B cell (primary cell): ENCODE results near the gene PRCC.

Experiments used
- EZH2 ChIP-seq: IDR thresholded peaks from 2 replicates; pipeline ENCODE4 v1.6.1; 2012; ENCODE audit warnings: borderline replicate concordance, low read depth, mild to moderate bottlenecking, moderate library complexity, low read length; ENCODE audit not compliant: insufficient read depth, poor library complexity, severe bottlenecking
- TF ChIP-seq, protein P1 (sequence below): fragments of 200-600 bp; IDR thresholded peaks from one replicate; pipeline ENCODE4 v1.8.0; 2022; ENCODE audit warnings: antibody characterized with exemption, mild to moderate bottlenecking

DNA sequence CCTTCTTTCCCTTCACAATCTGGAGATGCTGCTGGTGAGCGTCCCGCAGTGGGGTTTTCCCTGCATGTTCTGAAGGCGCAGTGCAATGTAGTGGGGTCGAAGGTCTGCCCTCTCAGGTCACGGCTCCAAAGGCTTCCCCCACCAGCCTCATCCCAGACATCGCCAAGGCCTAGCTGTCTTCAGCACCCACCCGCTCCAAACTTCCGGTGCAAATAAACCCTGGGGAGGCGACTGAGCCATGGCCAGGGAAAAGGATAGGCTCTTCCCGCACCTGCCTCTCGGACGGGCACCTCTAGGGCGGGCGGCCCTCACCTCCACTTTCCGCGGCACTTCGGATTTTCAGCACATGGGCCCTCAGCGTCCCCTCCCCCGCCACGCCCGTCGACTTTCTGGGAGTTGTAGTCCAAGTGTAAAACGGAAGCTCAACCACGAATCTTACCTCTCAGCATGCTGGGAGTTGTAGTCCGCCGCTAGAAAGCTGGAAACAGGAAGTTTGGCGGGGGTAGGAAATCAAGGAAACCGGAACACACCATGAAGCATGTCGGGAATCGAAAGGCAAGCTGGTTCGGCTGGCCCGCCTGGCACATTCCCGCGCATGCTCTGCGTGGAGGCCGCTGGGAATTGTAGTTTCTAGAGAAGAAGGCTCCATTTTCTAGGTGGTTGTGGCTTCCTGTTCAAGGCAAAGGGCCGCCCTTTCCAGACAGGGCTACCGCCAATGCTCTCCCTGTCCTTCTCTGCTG, 26.4 kb upstream of the PRCC start, which contains the start of gene MRPL24:
- TF ChIP-seq, protein P1, sequence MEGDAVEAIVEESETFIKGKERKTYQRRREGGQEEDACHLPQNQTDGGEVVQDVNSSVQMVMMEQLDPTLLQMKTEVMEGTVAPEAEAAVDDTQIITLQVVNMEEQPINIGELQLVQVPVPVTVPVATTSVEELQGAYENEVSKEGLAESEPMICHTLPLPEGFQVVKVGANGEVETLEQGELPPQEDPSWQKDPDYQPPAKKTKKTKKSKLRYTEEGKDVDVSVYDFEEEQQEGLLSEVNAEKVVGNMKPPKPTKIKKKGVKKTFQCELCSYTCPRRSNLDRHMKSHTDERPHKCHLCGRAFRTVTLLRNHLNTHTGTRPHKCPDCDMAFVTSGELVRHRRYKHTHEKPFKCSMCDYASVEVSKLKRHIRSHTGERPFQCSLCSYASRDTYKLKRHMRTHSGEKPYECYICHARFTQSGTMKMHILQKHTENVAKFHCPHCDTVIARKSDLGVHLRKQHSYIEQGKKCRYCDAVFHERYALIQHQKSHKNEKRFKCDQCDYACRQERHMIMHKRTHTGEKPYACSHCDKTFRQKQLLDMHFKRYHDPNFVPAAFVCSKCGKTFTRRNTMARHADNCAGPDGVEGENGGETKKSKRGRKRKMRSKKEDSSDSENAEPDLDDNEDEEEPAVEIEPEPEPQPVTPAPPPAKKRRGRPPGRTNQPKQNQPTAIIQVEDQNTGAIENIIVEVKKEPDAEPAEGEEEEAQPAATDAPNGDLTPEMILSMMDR, result no peak
- TF ChIP-seq EZH2, result no peak
